Measurements from ENCODE around the gene ASB4. TPM values are rescaled to one million over a fixed set of nuclear protein-coding genes. Genes with fewer than 3 reads are reported as not detected.

ASB4 gene
- total RNA-seq, 1 experiment from 2014 or later = not detected

GRCh38 chr7:95585426-95585789 lies 99.7 kb downstream of the ASB4 start:
- CTCF ChIA-PET = no interaction called here
- Histone ChIP-seq H3K27ac (ENCODE audit: low read depth, low read length, poor library complexity, severe bottlenecking) (no peak overlapping the region), H3K4me1 (ENCODE audit: insufficient read depth, low read length, poor library complexity, severe bottlenecking) (no peaks in the 10 kb centered on the region), H3K27me3 (replicated peaks; ENCODE audit: insufficient read depth, low read depth, low read length, poor library complexity) (no peaks in the 10 kb centered on the region), H3K4me3 (ENCODE audit: low read depth, low read length, poor library complexity, severe bottlenecking) (no peak overlapping the region), H3K36me3 (ENCODE audit: insufficient read depth, low read length, poor library complexity, severe bottlenecking) (no peaks in the 10 kb centered on the region), H3K9me3 (ENCODE audit: low read depth, low read length, poor library complexity, severe bottlenecking) (no peaks in the 10 kb centered on the region)
- TF ChIP-seq EZH2 (IDR thresholded peaks at IDR 0.05; ENCODE audit: borderline replicate concordance, low read depth, low read length, poor library complexity, severe bottlenecking) = no peak
- TF ChIP-seq CTCF (conservative IDR thresholded peaks at IDR 0.05; ENCODE audit: low read depth, low read length) = no peak
- BruUV-seq (replicated peaks) = no TSS peak
- POLR2A ChIA-PET (ENCODE audit: low non-redundant PET) = no interaction called here
- no peak for DNase-seq (ENCODE audit: low spot score)
- intact Hi-C loops (cut with micrococcal nuclease; ENCODE audit: unreplicated experiment) = no loop called here

- CTCF ChIA-PET = no interaction called here
- Histone ChIP-seq H3K27me3 (replicated peaks; ENCODE audit: insufficient read depth, low read depth, low read length, poor library complexity) (no peaks in the 10 kb centered on the region), H3K4me3 (ENCODE audit: low read depth, low read length, poor library complexity, severe bottlenecking) (no peak overlapping the region), H3K36me3 (ENCODE audit: insufficient read depth, low read length, poor library complexity, severe bottlenecking) (no peaks in the 10 kb centered on the region), H3K4me1 (ENCODE audit: insufficient read depth, low read length, poor library complexity, severe bottlenecking) (no peaks in the 10 kb centered on the region), H3K9me3 (ENCODE audit: low read depth, low read length, poor library complexity, severe bottlenecking) (no peaks in the 10 kb centered on the region), H3K27ac (ENCODE audit: low read depth, low read length, poor library complexity, severe bottlenecking) (no peak overlapping the region)
- POLR2A ChIA-PET (ENCODE audit: low non-redundant PET) = no interaction called here
- no peak for DNase-seq (ENCODE audit: low spot score)
- intact Hi-C loops (cut with micrococcal nuclease; ENCODE audit: unreplicated experiment) = no loop called here
- no peak for TF ChIP-seq CTCF (conservative IDR thresholded peaks at IDR 0.05; ENCODE audit: low read depth, low read length)
- no peak for TF ChIP-seq EZH2 (IDR thresholded peaks at IDR 0.05; ENCODE audit: borderline replicate concordance, low read depth, low read length, poor library complexity, severe bottlenecking)
- no TSS peak for BruUV-seq (replicated peaks)
These were observed 101.2 kb downstream of the ASB4 start for GRCh38 chr7:95586951-95587301.

GRCh38 chr7:95589031-95589430 lies 103.3 kb downstream of the ASB4 start:
- H3K4me1 ChIP-seq (ENCODE audit: insufficient read depth, low read length, poor library complexity, severe bottlenecking) = no peaks in the 10 kb centered on the region
- H3K9me3 ChIP-seq (ENCODE audit: low read depth, low read length, poor library complexity, severe bottlenecking) = no peaks in the 10 kb centered on the region
- no TSS peak for BruUV-seq (replicated peaks)
- no peaks in the 10 kb centered on the region for H3K27me3 ChIP-seq (replicated peaks; ENCODE audit: insufficient read depth, low read depth, low read length, poor library complexity)
- DNase-seq (ENCODE audit: low spot score) = no peak
- POLR2A ChIA-PET (ENCODE audit: low non-redundant PET) = no interaction called here
- intact Hi-C loops (cut with micrococcal nuclease; ENCODE audit: unreplicated experiment) = no loop called here
- TF ChIP-seq EZH2 (IDR thresholded peaks at IDR 0.05; ENCODE audit: borderline replicate concordance, low read depth, low read length, poor library complexity, severe bottlenecking) = no peak
- TF ChIP-seq CTCF (conservative IDR thresholded peaks at IDR 0.05; ENCODE audit: low read depth, low read length) = no peak
- no peak overlapping the region for H3K27ac ChIP-seq (ENCODE audit: low read depth, low read length, poor library complexity, severe bottlenecking)
- H3K4me3 ChIP-seq (ENCODE audit: low read depth, low read length, poor library complexity, severe bottlenecking) = no peak overlapping the region
- no peaks in the 10 kb centered on the region for H3K36me3 ChIP-seq (ENCODE audit: insufficient read depth, low read length, poor library complexity, severe bottlenecking)
- CTCF ChIA-PET = no interaction called here

All from A673 (cell line).